Activated T-cell treated with anti-CD3 and anti-CD28 coated beads, Interleukin-2, amount 50 U/mL, for 4 hours (primary cell): ENCODE results near the gene SEMA4D. TPM values are rescaled to one million over a fixed set of nuclear protein-coding genes. Genes with fewer than 3 reads are reported as not detected.

ENCODE experiments used
- ATAC-seq, 2 donors: fragments of 200-7000 bp; cut with Tn5 transposase; one replicate each; pipeline ENCODE4 v1.10.0; 2021
- DNase-seq: peaks from one replicate; pipeline ENCODE4 v3.0.0-alpha.2; 2020
- H3K27me3 Mint-ChIP-seq: one replicate; pipeline ENCODE4 v1.8.0; 2021; ENCODE audit warnings: low read depth, mixed read lengths
- H3K36me3 Mint-ChIP-seq: one replicate; pipeline ENCODE4 v1.8.0; 2022; ENCODE audit warnings: mixed read lengths; ENCODE audit not compliant: insufficient read depth
- H3K4me1 Mint-ChIP-seq: one replicate; pipeline ENCODE4 v1.8.0; 2021; ENCODE audit warnings: low read depth, mixed read lengths
- H3K4me3 Mint-ChIP-seq: one replicate; pipeline ENCODE4 v1.8.0; 2021; ENCODE audit warnings: mild to moderate bottlenecking, moderate library complexity, mixed read lengths
- H3K9me3 Mint-ChIP-seq: one replicate; pipeline ENCODE4 v1.8.0; 2021; ENCODE audit warnings: mixed read lengths
- total RNA-seq, 3 donors: library from RNA; stranded (reverse); gene quantifications; one replicate each; pipeline ENCODE4 v1.2.1, GENCODE V29; 2021

SEMA4D gene
- total RNA-seq, 3 donors from 2014 or later: 248 to 348 (median 344) TPM

GRCh38 chr9:89325733-89326132 is 172.2 kb downstream of the SEMA4D start:
- H3K27me3 Mint-ChIP-seq: no peaks in the 10 kb centered on the region
- H3K9me3 Mint-ChIP-seq: no peaks in the 10 kb centered on the region
- H3K4me1 Mint-ChIP-seq: peaks cover 50% of the 10 kb centered on the region
- peaks cover 34% of the 10 kb centered on the region for H3K36me3 Mint-ChIP-seq
- ATAC-seq: no peak
- H3K4me3 Mint-ChIP-seq: no peak overlapping the region
- no peak for DNase-seq

- H3K4me3 Mint-ChIP-seq: no peak overlapping the region
- H3K9me3 Mint-ChIP-seq: no peaks in the 10 kb centered on the region
Observed at GRCh38 chr9:89323390-89323789, 174.5 kb downstream of the SEMA4D start.

GRCh38 chr9:89319015-89319905 is 178.7 kb downstream of the SEMA4D start:
- H3K4me1 Mint-ChIP-seq: peaks cover 73% of the 10 kb centered on the region
- peak overlapping the region; percentile 88 for H3K4me3 Mint-ChIP-seq
- no peaks in the 10 kb centered on the region for H3K27me3 Mint-ChIP-seq
- H3K9me3 Mint-ChIP-seq: no peaks in the 10 kb centered on the region
- peaks cover 56% of the 10 kb centered on the region for H3K36me3 Mint-ChIP-seq
- ATAC-seq (no peak), DNase-seq (no peak)

More at GRCh38 chr9:89323390-89323789, 174.5 kb downstream of the SEMA4D start:
- DNase-seq (no peak), ATAC-seq (no peak)
- Mint-ChIP-seq H3K27me3 (no peaks in the 10 kb centered on the region), H3K4me1 (peaks cover 63% of the 10 kb centered on the region), H3K36me3 (peaks cover 32% of the 10 kb centered on the region)

GRCh38 chr9:89318123-89319014 is 179.5 kb downstream of the SEMA4D start, which contains the start of gene SECISBP2:
Gene SECISBP2 (plus strand): TSS chr9:89318500. CDS start chr9:89318577, 77 bp downstream.
- no peaks in the 10 kb centered on the region for H3K27me3 Mint-ChIP-seq
- DNase-seq (peak; percentile 93), ATAC-seq (peak; percentile 94 to 96)
- peaks cover 52% of the 10 kb centered on the region for H3K36me3 Mint-ChIP-seq
- H3K9me3 Mint-ChIP-seq: no peaks in the 10 kb centered on the region
- peaks cover 71% of the 10 kb centered on the region for H3K4me1 Mint-ChIP-seq
- H3K4me3 Mint-ChIP-seq: peak within 1 kb of the TSS; percentile 88

- Mint-ChIP-seq H3K36me3 (peaks cover 46% of the 10 kb centered on the region), H3K9me3 (no peaks in the 10 kb centered on the region), H3K27me3 (no peaks in the 10 kb centered on the region), H3K4me1 (peaks cover 68% of the 10 kb centered on the region), H3K4me3 (peak overlapping the region; percentile 88)
- ATAC-seq (no peak), DNase-seq (no peak)
Observed at GRCh38 chr9:89317282-89317681, 180.6 kb downstream of the SEMA4D start.

GRCh38 chr9:89315482-89315881 is 182.4 kb downstream of the SEMA4D start:
- Mint-ChIP-seq H3K4me1 (peaks cover 50% of the 10 kb centered on the region), H3K4me3 (no peak overlapping the region), H3K36me3 (peaks cover 35% of the 10 kb centered on the region), H3K9me3 (no peaks in the 10 kb centered on the region), H3K27me3 (no peaks in the 10 kb centered on the region)
- ATAC-seq (no peak), DNase-seq (no peak)

GRCh38 chr9:89314955-89315354 is 183.0 kb downstream of the SEMA4D start:
- no peaks in the 10 kb centered on the region for H3K27me3 Mint-ChIP-seq
- H3K4me1 Mint-ChIP-seq: peaks cover 47% of the 10 kb centered on the region
- no peak for DNase-seq
- peaks cover 34% of the 10 kb centered on the region for H3K36me3 Mint-ChIP-seq
- no peak overlapping the region for H3K4me3 Mint-ChIP-seq
- no peak for ATAC-seq
- no peaks in the 10 kb centered on the region for H3K9me3 Mint-ChIP-seq

- Mint-ChIP-seq H3K36me3 (peaks cover 26% of the 10 kb centered on the region), H3K9me3 (no peaks in the 10 kb centered on the region), H3K27me3 (no peaks in the 10 kb centered on the region), H3K4me3 (peak overlapping the region; percentile 56), H3K4me1 (peaks cover 38% of the 10 kb centered on the region)
- DNase-seq (no peak), ATAC-seq (no peak)
Observed at GRCh38 chr9:89313842-89314241, 184.1 kb downstream of the SEMA4D start.

- ATAC-seq (no peak), DNase-seq (no peak)
- no peaks in the 10 kb centered on the region for H3K27me3 Mint-ChIP-seq
- H3K9me3 Mint-ChIP-seq: no peaks in the 10 kb centered on the region
- H3K4me1 Mint-ChIP-seq: peaks cover 31% of the 10 kb centered on the region
- H3K36me3 Mint-ChIP-seq: peaks cover 18% of the 10 kb centered on the region
- peak overlapping the region; percentile 94 for H3K4me3 Mint-ChIP-seq
Observed at GRCh38 chr9:89312222-89312571, 185.7 kb downstream of the SEMA4D start.

GRCh38 chr9:89311346-89312221 is 186.3 kb downstream of the SEMA4D start:
- peak overlapping the region; percentile 94 for H3K4me3 Mint-ChIP-seq
- peaks cover 27% of the 10 kb centered on the region for H3K4me1 Mint-ChIP-seq
- H3K27me3 Mint-ChIP-seq: no peaks in the 10 kb centered on the region
- peaks cover 14% of the 10 kb centered on the region for H3K36me3 Mint-ChIP-seq
- peak; percentile 3 to 5 for ATAC-seq
- no peak for DNase-seq
- no peaks in the 10 kb centered on the region for H3K9me3 Mint-ChIP-seq

Other genes starting within 250 kb of the SEMA4D start
- 100 to 1,000 TPM; 121 to 140 (median 139) TPM for gene CKS2, start 186.9 kb downstream of the SEMA4D start, total RNA-seq
- 10 to 100 TPM; 34.7 to 36.3 (median 35.1) TPM for gene SECISBP2, start 179.6 kb downstream of the SEMA4D start, total RNA-seq
- 10 to 100 TPM in 1 of 3 donors, 1 to 10 TPM in 2; 5.9 to 16.7 (median 6.4) TPM for gene GADD45G, start 106.9 kb upstream of the SEMA4D start, total RNA-seq